ENCODE data around the gene TMEM205.
"Not testable (repeated sequence)": the region's sequence is repeated elsewhere in the genome, so short reads cannot be mapped to it uniquely, and the experiment has no call there.

Gene TMEM205

DNA sequence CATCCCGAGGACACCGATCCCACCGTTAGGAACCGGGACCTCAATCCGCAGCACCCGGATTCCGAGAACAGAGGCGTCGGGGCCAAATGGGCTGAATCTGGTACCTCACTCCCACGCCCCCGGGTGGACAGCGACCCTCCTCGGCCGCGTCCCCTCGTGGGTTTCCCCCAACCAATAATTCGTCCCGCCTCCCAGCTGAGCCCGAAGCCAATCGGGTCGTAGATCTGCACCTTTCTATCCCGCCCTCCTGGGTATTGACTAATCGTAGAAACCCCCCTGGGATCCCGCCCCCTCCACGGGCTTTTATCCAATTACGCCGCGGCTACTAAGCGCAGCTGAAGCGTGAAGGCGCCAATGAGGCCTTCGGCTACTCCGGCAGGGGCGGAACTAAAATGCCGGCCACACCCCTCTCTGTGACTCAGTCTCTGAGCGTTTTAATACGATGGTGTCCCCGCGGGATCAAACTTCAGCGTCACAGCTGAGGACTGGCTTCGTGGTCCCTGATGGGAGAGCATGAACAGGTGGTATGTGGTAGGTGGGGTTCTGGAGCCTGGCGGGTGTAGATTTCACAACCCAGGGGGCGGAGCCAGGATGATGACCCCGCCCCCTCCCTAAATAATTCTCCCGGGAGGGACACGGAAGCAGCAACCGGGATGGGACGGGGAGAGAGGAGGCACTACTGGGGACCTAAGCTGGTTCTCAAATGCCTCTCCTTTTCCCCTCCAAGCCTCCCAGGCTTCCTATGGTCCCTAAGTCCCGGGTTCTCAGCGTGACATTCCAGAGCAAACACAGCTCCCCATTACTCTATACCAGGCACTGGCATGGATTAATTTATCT is at the start of gene TMEM205, which contains the start of gene CCDC159:
Gene TMEM205 (minus strand): TSS at position 165 of the 837 bp plus-strand sequence. CDS start 649 bp downstream, outside the sequence.
Gene CCDC159 (plus strand): TSS at position 416 of the 837 bp plus-strand sequence. CDS start 88 bp downstream, at position 504.
- DNase-seq, result peak; percentile 99

DNA sequence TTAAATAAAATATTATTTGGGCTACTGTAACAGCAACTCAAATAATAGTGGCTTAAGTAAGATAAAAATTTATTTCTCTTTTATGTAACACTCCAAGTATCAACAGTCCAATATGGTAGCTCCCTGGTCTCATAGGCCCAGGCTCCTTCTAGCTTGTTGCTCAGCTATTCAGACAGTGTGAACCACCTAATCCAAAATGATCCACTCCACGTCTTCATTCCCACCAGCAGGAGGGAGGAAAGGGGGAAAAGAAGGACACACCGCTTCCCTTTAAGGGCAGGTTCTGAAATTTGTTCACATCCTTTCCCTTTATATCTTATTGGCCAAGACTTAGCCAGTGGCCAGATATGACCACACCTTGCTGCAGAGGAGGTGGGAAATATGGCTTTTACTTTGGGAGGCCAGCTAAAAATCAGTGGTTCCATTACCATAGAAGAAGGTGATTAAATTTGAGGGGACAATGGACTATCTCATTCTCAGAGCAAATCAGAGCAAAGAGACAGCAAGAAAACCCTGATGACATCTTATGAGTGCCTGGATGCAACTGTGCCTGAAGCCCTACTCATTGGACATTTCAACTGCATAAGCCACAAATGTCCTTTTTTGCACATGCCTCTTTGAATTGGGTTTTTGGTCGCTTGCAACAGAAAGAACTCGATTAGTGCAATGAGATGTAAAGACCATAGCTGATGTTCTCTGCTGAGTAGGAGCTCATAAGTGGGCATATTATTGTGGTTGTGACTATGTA is 45.0 kb upstream of the TMEM205 start:
- no peak for DNase-seq

DNA sequence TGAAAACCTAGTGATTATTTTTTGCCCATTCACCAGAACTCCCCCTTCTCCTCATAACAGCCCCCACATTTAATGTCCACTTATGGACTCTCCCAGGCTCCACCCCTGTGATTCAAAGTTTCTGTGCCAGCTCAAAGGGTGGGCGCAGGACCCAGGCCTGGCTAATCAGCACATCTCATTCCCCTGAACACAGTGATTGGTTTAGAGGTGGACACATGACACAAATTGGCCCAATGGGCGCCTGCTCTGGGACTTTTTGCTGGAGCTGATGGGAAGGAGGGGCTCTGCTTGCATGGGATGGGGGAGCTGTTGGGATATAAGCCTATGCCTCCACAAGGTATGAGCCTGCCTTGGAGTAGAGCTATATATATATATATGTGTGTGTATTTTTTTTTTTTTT is 44.3 kb upstream of the TMEM205 start:
- DNase-seq, result no peak

DNA sequence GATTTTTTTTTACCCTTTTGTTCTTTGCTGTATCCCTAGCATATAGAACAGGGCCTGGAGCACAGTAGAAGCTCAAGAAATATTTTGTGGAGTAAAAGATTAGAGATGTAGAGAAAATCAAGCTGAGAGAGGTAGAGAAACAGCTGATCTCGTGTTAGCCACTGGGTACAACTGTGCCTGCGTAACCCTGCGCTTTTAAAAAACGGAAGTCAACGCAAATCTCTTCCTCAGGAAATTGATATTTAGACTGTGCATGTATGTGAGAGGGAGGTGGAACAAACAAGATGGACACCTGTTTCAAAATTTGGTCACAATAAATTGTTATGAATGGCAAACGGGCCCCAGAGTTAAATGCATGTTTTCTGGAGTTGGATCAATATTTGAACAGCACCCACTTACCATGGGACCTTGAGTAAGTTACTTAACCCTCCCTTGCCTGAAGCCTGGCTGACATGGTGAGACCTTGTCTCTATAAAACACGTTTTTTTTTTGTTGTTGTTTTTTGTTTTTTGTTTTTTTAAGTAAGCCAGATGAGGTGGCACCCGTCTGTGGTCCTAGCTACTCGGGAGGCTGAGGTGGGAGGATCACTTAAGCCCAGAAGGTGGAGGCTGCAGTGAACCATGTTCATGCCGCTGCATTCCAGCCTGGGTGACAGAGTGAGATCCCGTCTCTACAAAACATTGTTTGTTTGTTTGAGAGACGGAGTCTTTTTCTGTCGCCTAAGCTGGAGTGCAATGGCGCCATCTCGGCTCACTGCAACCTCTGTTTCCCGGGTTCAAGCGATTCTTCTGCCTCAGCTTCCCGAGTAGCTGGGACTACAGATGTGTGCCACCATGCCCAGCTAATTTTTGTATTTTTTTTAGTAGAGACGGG is 41.3 kb upstream of the TMEM205 start:
- no peak for DNase-seq

DNA sequence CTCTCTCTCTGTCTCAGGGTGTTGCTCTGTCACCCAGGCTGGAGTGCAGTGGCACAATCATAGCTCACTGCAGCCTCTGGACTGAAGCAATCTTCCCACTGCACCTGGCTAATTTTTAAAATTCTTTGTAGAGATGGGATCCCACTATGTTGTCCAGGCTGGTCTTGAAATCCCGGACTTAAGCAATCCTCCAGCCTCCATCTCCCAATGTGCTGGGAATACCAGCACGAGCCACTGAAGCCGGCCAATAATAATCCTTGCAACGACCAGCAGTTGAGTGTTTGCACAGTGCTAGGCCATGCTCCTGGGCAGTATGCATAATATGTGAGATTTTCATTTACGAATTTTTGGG is 38.7 kb upstream of the TMEM205 start:
- no peak for DNase-seq

DNA sequence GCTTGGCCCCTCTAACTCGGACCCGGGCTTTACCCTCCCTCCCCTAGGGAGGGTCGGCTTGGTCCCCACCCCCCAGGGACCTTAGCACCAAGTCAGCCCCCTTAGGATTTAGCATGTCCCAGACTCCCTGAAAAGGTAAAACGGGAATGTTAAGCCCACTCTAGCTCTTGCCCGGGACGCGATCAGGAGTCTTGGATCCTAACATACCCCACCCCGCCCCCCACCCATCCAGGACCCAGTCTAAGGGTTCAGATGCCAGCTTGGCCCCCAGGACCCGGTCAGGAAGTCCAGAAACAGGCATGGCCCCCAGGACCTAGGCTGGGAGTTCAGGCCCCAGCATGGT is 37.6 kb upstream of the TMEM205 start:
- no peak for DNase-seq

DNA sequence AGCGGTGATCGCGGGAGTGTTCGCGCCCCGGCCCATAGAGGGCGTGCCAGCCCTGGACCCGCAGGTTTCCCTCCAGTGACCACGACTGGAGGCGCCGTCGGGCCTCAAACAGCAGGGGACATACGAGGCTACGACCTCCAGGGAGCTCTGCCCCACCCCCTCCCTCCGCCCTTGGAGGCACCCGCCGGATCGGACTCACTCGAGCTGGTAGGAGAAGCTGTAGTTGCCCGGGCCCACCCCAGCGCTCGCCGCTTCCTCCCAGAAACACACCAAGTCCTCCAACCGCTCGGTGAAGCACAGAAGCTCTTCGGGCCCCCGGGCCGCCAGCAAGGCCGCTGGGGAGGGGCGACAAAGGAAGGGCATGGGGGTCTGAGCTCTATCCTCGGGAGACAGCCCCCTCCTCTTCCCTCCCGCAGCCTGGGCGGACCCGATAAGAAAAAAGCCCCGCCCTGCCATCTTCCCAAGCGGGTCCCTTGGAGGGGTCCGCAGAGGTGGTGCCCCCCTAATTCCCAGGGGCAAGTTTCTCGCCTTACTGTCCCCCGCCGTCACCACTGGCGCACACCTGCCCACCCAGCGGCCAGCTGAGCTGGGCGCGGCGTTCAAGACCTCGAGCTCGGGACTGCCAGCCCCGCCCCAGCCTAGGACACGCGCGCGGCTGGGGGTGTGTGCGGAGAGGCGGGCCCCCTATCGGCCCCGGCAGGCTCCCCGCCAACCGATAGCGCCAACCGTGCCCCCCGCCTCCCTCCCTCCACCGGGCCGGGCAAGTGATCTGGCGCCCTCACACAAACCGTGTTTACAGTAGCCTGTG is 37.0 kb upstream of the TMEM205 start:
- DNase-seq, result no peak

DNA sequence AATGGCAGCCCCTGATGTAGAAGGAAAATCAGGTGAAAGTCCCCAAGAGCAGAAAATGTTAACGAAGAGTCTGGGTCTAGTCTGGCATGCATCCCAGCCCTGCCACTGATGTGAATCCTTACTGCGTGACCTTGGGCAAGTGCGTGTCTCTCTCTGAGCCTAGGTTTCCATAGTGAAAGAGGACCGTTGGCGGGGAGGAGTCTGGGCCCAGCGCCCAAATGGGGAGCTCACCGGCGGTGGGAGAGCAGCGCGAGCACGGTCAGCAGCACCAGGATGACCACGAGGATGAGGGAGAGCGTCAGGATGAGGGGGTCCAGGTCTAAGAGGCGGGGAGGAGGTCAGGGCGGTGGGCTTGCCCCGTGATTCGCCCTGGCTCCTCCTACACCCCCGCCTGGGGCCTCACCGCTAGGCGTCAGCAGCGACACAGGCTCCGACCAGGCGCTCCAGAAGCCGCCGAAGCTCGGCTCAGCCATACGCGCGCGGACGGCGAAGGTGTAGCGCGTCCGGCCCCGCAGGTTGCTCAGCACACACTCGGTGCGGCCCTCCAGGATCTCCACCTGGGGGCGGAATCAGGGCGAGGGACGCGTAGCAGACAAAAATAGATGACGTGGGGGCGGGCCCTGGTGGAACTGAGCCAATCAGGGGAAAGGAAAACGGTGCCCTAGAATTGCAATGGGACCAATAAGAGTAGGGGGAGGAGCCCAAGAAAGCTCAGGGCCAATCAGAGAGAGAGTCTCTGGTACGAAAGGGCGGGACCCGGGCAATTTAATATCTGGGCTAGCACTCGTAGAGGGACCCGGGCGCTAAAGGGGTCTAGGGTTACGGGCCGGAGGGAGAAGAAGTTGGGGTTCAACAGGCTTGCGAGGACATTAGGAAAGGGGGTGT is 34.8 kb upstream of the TMEM205 start:
- DNase-seq, result peak; percentile 99

DNA sequence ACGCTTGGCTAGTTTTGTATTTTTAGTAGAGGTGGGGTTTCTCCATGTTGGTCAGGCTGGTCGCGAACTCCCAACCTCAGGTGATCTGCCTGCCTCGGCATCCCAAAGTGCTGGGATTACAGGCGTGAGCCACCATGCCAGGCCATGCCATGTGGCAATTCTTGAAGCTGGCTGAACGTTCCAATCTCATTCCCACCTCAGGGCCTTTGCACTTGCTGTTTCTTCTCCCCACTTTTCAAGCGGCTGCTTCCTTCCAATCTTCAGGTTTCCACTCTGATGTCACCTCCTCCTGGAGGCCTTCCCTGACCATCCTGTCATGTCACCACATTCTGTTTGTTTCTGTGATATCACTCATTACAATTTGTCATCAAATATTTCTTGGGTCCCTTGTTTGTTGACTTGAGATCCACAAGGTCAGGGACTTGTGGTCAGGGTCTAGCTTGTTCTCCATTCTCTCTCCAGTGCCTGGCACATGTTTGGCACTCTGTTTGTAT is 33.8 kb upstream of the TMEM205 start:
- DNase-seq, result no peak

DNA sequence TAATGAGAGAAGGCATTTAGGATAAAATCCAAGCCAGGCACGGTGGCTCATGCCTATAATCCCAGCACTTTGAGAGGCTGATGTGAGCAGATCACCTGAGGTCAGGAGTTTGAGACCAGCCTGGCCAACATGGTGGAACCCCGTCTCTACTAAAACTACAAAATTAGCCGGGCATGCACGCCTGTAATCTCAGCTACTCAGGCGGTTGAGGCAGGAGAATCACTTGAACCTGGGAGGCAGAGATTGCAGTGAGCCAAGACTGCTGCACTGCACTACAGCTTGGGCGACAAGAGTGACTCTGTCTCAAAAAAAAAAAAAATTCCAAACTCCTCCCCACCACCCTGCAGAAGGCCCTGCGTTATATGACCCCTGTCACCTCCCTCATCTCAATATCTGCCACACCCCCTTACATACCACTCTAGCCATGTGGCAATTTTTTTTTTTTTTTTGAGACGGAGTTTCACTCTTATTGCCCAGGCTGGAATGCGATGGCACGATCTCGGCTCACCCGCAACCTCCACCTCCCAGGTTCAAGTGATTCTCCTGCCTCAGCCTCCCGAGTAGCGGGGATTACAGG is 33.3 kb upstream of the TMEM205 start:
- not testable (repeated sequence) for DNase-seq

DNA sequence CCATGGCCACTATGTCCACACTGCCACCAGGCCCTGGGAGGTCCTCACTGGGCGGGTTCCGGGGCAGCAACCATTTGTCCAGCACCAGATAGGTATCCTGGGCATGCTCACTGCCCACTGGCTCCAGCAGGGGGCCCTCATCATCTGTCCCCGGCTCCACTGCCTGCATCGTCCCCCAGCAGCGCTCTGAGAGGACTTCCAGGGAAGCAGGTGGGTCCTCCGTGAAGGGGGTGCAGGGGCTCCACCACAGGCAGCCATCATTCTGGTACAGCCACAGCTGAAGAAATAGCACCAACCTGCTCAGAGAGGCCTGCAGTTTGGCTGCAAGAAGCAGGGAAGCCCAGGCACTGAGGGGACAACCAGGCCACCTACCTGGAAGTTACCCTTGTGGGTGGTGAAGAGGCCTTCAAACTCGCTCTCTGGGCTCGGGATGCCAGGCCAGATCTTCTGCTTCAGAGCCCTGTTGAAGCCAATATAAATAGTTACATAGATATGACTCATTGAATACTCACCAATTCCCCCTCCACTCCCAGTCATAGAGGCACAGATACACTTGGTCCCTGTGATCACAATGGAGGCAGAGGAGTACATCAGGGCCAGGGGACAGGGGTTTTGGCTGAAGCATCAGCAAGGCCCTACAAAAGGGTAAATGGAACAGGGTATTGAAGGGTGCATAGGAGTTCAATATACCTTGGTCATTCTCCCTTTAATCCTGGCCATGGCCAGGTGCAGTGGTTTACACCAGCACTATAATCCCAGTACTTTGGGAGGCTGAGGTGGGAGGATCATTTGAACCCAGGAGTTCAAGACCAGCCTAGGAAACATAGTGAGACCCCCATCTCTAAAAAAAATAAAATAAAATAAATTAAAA is 32.5 kb upstream of the TMEM205 start:
- peak; percentile 79 for DNase-seq

DNA sequence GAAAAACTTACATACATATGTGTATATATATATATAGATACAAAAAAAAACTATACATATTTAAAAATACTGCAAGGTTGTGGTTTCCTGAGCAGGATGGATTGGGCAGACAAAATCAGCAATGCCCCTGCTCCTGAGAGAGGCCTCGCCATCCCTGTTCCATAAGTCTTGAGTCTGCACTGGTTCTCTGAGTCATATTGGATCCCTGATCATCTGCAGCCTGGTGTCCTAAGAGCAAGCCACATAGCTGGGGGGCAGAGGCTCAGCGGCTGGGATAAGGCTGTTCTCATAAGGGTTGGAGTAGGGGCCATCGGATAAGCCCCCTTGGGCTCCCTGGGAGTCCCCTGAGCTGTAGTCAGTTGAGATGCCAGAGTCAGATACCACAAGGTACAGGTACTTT is 31.7 kb upstream of the TMEM205 start:
- DNase-seq, result no peak

DNA sequence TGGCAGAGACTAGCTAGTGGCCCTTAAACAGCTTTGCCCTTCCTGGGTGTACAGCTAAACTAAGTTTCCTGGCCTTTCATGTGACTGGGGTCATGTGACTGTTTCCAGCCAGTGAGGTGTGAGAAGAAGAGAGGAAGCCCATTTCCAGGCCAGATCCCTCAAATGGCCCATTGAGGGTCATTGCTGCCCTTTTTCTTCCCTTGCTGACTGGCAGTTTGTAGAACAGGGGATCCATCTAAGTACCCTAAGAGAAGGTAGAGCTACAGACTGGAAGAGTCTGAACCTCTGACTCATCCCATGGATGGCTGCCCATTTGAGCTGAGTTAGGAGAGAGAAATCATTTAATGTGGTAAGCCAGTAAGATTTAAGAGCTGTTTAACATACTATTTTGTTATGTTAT is 31.2 kb upstream of the TMEM205 start:
- DNase-seq, result no peak

DNA sequence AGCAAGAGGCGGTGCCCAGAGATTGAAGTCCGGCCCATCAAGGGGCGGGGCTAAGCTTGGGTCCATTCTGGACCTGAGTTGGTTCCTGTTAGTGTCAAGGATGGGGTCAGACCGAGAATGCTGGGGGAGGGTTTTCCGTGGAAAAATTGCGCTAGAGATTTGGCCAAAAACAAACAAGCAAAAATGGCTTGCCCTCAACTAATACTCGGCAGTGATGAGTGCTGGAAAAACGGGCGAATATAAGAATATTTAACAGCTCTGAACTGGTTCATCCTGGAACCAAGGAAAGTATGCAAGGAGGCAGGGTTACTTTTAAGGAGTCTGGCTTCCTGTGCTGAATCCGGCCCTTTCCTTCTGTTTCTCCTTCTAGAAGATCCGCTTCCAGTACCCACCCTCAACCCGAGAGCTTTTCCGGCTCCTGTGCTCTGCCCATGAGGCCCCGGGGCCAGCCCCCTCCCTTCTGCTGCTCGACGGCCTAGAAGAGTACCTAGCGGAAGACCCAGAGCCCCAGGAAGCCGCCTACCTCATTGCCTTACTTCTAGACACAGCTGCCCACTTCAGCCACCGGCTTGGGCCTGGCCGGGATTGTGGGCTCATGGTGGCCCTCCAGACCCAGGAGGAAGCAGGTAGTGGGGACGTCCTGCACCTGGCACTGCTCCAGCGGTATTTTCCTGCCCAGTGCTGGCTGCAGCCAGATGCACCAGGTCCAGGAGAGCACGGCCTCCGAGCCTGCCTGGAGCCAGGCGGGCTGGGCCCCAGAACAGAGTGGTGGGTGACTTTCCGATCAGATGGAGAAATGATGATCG is 29.3 kb upstream of the TMEM205 start:
- no peak for DNase-seq

DNA sequence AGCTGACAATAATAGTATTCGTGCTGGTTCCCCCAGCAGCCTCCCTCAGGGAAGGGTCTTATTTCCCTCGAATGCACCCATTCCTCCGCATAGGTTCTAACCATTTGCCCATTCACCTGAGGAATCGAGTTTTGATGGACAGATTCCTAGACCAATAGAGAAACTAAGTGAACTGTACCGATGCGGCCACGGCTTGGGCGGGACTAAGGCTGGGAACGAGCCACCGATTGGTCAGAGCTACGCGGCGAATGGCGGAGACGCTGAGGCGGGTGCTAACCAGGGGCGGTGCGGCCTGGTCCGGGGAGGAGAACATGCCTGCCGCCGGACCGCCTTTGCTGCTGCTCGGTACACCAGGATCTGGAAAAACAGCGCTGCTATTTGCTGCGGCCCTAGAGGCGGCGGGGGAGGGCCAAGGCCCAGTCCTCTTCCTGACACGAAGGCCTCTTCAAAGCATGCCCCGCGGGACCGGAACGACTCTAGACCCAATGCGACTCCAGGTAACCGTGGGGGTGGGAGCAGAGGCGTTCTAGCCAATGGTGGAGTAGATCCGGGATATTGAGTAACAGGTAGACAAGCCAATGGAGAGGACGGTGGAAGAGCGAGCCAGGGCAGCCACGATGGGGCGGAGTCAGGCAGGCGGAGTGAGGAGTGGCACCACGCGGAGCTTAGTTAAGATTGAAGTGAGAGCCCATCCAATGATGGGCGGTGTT is 28.5 kb upstream of the TMEM205 start, which contains the start of gene SWSAP1:
Gene SWSAP1 (plus strand): TSS at position 234 of the 710 bp plus-strand sequence. CDS start 15 bp downstream, at position 249.
- DNase-seq, result peak; percentile 100

DNA sequence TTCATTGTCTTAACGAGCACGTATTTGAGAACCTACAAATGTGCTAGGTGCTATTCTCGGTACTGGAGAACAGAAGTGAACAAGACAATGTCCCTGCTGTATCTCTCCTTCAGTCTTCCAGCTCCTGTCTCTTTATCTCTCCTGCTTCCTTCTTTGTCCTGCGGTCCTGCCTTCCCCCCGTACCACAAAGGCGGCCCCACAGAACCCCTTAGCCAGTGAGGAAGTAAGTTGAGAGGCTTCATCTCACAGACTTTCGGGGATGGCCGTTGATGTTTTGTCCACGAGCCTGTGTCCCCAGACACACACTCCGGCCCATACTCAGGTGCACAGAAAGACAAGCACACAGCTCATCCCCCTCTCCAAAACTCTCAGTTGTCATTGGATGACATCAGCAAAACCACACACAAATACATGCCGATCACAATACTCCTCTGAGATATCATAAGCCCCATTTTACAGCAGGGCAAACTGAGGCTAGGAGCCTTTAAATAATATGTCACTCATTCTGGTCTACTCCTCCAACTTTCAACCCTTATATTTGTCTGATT is 27.9 kb upstream of the TMEM205 start:
- DNase-seq, result no peak

DNA sequence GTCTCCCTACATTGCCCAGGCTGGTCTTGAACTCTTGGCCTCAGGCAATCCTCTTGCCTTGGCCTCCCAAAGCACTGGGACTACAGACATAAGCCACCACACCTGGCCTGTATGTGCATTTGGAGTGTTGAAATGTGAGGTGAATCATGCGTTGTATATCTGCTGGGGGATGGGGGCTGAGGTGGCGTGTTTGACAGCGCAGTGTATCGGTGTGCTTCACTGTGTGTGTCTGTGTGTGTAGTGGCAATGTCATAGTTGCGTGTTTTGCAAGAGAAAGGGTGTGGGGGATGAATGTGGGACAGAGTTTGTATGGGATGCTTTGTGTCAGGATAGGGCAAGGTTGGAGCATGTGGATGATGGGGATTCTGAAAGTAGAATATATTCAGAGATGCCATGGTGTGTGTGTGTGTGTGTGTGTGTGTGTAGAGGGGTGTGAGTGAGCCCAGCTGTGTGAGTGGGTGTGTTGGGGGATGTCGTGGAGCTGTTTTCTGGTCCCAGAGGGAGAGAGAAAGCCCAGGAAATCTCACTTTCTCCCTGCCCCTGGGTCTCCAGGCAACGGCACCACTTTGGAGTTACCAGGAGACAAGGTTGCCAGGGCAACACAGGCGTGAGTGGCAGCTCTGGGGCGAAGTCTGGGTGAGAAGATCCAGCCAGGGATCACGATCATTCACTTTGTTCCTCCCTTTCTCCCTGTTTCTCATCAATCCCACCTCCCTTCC is 27.3 kb upstream of the TMEM205 start:
- DNase-seq, result peak; percentile 95
